GM18505 (cell line): ENCODE results near the gene ZNF408.
"Not testable (repeated sequence)": the region's sequence is repeated elsewhere in the genome, so short reads cannot be mapped to it uniquely, and the experiment has no call there.

Experiments used
- ATAC-seq: cut with Tn5 transposase; IDR thresholded peaks from one replicate; pipeline ENCODE4 v1.9.1; 2021; ENCODE audit not compliant: unreplicated experiment
- POLR2A ChIP-seq: IDR thresholded peaks from 4 replicates; pipeline ENCODE4 v1.6.1; 2011; ENCODE audit warnings: borderline replicate concordance; ENCODE audit not compliant: insufficient read depth, insufficient read length; ENCODE audit errors: extremely low read depth

Gene ZNF408

DNA sequence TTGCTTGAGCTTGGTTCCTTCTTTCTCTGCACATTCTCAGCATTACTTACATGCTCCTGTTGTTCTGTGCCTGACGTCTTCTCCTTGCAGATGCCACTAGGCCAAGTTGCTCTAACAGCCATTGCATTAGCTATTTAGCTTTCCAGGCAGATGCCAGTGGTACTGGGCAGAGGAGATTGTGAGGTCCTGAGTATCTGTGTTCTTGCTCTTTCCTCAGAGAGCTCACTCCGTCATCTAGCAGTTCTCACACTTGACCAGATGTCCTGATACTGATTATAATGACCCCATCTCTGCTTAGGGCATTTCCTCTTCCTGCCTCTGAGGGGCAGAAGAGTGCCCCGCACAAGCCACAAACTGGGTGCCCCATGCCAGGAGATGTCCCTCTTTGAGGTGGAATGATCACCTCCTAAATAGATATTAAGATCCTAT lies 31.1 kb upstream of the ZNF408 start:
- ATAC-seq = no peak
- no peak for TF ChIP-seq POLR2A

DNA sequence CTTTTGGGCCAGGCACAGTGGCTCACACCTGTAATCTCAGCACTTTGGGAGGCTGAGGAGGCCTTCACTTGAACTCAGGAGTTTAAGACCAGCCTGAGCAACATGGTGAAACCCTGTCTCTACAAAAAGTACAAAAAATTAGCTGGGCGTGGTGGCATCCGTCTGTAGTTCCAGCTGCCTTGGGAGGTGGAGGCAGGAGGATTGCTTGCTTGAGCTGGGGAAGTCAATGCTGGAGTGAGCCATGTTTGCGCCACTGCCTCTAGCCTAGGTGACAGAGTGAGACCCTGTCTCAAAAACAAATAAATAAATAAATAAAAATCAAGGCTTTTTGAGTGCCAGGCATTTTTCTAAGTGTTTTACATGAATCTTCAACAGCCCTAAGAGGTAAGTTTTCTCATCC lies 30.3 kb upstream of the ZNF408 start:
- not testable (repeated sequence) for ATAC-seq

DNA sequence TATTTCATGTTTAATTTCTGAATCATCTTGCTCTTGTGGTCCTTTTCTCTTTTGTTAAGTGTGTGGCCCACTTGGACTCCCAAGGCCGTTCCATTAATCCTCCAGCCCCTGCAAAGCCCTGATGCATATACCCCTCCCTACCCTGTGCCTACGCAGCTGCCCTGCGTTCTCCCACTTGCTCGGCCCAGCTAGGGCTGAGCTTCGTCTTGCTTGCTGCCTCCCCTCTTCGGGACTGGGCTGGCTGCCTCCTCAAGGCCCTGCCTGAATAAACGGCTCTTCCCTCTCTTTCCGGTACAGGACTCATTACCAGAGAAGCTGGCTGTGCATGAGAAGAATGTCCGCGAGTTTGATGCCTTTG lies 28.9 kb upstream of the ZNF408 start:
- ATAC-seq = no peak
- TF ChIP-seq POLR2A = no peak

DNA sequence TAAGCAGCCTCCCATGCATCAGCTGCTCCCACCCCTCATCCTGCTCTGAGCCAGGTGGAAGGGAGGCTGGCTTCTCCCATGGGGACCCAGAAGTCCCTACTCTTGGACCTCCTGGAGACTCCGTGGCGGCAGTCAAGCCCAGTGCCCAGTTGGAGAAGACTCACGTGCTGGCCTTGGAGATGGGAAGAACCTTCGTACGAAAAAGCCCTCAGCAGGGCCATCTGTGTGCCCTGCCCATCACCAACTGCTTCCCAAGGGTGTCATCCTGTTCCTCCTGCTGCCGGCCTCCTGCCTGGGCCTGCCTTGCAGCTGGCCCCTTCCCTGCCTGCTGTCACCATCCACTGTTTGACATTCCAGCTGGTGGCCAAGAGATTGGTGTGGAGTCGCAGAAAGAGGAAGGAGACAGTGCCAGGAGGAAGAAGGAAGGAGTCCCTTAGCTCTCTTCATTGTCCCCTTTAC lies 28.4 kb upstream of the ZNF408 start:
- no peak for TF ChIP-seq POLR2A
- no peak for ATAC-seq

GRCh38 chr11:46673713-46674462 lies 26.9 kb upstream of the ZNF408 start:
- ATAC-seq = no peak
- TF ChIP-seq POLR2A = no peak

- no peak for TF ChIP-seq POLR2A
- no peak for ATAC-seq
Measured at GRCh38 chr11:46674463-46675287, 26.2 kb upstream of the ZNF408 start.

GRCh38 chr11:46675288-46675851 lies 25.5 kb upstream of the ZNF408 start:
- no peak for ATAC-seq
- TF ChIP-seq POLR2A = no peak

DNA sequence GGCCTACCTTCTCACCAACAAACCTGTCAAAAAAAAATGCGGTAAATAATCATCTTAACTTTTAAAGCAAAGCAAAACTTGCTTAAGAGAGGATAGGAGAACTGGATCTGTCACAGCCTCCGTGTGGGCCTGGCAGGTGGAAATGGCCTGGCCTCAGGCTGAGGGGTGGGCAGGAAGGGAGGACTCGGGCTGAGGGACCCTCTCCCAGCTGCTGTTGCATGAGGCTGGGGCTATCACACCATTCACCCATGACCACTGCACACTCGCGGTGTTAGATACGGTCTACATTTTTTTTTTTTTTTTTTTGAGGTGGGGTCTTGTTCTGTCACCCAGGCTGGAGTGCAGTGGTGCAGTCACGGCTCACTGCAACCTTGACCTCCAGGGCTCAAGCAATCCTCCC lies 24.9 kb upstream of the ZNF408 start:
- TF ChIP-seq POLR2A = no peak
- ATAC-seq = no peak

- no peak for TF ChIP-seq POLR2A
- no peak for ATAC-seq
Measured at GRCh38 chr11:46676436-46677158, 24.2 kb upstream of the ZNF408 start.

DNA sequence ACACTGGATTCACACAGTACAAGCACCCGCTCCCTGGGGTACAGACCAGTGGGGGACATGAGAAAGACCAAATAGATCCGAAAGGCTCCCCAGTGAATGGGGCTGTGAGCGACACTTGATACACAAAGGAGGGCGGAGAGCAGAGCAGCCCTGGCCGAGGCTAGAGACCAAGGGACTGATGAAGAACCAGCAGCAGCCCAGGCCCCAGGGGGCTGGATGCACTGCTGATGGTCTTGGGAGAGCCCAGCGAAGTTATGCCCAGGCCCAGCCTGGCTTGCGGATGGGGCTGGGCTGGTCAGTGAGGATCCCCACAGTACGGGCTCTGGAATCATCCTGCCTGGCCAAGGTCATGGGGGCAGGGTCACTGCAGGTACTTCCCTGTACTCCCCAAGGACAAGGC lies 23.7 kb upstream of the ZNF408 start:
- ATAC-seq = no peak

GRCh38 chr11:46677991-46678740 lies 22.7 kb upstream of the ZNF408 start:
- no peak for TF ChIP-seq POLR2A
- ATAC-seq = no peak

More for the DNA sequence above, 23.7 kb upstream of the ZNF408 start:
- TF ChIP-seq POLR2A = no peak

GRCh38 chr11:46678741-46679130 lies 22.1 kb upstream of the ZNF408 start:
- TF ChIP-seq POLR2A = no peak
- ATAC-seq = no peak

- TF ChIP-seq POLR2A = no peak
- ATAC-seq = no peak
Measured at GRCh38 chr11:46679241-46680163, 21.3 kb upstream of the ZNF408 start.
